Stimulated activated CD8-positive, alpha-beta memory T cell treated with anti-CD3 and anti-CD28 coated beads, Interleukin-7, amount 100 ng/mL, for 48 hours (primary cell): ENCODE data around the gene VDAC1.

Experiments
- DNase-seq, 2 donors: peaks; one replicate each; pipeline ENCODE4 v3.0.0-alpha.2; 2020; ENCODE audit warnings: low read depth in 1 of 2; ENCODE audit errors: extremely low read depth in 1 of 2

Gene VDAC1

DNA sequence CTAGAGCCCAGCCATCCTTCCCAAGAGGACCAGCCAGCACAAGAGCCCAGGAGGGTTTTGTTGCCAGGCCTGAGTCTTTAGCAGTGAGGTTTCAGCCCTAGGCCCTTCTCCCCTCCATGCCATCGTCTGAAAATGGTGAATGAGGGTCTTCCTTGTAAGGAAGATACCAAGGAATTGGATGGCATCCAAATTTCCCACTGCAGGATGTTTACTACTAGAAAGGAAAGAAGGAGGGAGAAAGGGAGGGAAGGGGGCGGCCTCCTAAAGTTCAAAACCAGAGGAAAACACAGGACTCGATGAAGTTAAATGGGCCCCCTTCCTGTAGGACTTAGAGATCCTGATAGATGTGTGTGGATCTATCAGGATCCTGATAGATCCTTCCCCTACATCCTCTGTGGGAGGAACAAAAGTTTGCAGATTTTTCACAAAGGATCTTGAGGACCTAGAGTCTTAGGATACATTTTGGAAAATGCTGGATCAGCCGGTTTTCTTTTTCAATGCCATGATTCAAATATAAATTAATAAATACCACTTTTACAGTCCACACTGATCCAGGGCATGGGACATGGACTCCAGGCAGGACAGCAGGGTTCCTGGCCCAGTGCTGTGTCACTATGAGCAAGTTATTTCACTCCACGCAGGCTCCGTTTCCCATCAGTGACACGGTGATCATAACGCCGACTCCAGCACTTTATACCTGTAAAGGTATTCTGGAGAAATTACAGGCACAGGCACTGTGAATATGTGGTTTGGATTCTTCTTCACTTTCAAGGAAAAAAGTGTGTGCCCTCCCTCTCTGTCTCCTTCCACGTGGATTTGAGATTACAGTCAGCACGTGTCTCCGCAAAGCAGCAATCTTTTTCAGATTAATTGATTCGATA, 77.2 kb downstream of the VDAC1 start:
- no peak for DNase-seq

DNA sequence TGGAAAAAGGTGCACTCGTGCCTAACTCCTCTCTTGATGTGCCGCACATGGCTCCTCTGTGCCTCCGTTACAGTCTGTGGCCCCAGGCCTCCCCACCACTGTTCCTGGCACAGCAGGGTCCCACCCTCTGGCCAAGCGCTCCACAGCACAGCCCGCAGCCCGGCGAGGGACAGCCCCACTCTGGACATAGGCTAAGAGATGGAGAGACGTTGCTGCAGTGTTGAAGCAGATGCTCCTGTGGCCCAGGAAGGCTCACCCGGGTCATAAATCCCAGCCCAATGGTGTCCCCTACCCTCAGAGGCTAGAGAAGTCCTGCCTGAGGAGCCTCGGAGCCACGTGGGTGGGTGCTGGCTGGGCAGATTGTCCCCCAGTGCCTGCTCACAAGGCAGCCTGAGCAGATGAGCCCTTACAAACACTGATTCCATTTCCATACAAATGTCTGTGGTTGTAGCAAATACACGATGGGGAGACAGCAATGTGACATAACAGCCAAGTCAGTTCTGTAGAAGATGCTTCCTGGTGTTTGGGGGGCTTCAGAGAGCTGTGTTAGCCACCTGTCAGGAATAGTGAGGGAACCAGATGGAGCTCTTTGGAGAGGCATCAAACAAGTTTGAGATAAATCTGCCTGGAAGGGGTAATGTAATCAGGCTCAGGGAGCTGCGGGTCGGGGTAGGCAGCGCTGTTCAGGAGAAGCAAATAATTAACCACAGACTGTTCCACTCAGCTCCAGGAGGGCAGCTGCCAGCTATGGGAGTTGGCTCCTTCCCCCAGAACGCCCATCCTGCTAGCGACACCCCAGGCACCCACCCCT, 78.1 kb downstream of the VDAC1 start:
- no peak for DNase-seq

DNA sequence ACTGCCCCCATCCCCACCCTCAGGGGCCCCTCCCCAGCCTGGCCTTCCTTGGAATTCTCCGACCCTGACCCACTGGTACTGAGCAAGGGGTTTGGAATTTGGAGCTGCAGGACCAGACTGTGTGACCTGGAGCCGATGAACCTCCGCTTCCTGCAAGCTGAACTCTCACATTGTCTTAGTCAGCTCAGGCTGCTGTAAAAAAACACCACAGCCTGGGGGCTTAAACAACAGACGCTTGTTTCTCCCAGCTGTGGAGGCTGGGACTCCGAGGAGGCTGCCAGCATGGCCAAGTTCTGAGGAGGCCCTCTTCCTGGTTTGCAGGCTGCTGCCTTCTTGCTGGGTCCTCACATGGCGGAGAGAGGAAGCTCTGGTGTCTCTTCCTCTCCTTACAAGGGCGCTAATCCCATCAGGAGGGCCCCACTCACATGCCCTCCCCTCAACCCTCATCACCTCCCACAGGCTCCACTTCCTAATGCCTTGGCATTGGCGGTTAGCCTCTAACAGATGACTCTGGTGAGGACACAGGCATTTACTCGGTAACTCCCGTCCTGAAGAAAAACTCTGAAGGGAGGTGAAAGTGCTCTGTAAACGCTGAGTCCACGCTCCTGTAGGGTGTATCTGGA, 78.8 kb downstream of the VDAC1 start:
- no peak for DNase-seq

DNA sequence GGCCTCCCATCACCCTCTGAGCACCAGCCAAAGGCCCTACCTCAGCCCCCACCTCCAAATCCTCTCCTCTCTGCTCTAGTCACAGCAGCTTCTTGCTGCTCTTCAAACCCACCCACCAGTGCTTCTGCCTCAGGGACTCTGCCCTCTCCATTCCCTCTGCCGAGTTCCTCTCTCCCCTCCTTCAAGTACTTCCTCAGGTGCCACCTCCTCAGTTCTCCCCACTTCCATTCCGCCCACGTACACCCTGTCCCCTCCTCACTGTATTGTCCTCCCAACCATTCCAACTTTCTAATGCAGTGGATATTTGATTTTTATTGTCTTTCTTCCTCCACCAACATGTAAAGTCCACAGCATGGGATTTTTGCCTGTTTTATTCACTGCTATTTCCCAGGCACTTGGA, 79.5 kb downstream of the VDAC1 start:
- no peak for DNase-seq

GRCh38 chr5:133924221-133924920, 80.4 kb downstream of the VDAC1 start:
- DNase-seq: no peak

GRCh38 chr5:133921979-133922378, 82.8 kb downstream of the VDAC1 start:
- DNase-seq: no peak
